ENCODE data around the gene GOLGA6L10.
"Not testable (repeated sequence)": the region's sequence is repeated elsewhere in the genome, so short reads cannot be mapped to it uniquely, and the experiment has no call there.

Gene GOLGA6L10

GRCh38 chr15:82316247-82317090 lies 32.8 kb downstream of the GOLGA6L10 start:
- DNase-seq, result not testable (repeated sequence)

- no peak for DNase-seq
These were observed 33.6 kb downstream of the GOLGA6L10 start for GRCh38 chr15:82315519-82316246.

GRCh38 chr15:82314769-82315518 lies 34.3 kb downstream of the GOLGA6L10 start:
- no peak for DNase-seq

GRCh38 chr15:82313951-82314768 lies 35.1 kb downstream of the GOLGA6L10 start:
- DNase-seq, result not testable (repeated sequence)

- no peak for DNase-seq
These were observed 35.8 kb downstream of the GOLGA6L10 start for GRCh38 chr15:82313446-82313845.

GRCh38 chr15:82312586-82313349 lies 36.5 kb downstream of the GOLGA6L10 start:
- DNase-seq, result no peak

GRCh38 chr15:82311321-82311720 lies 38.0 kb downstream of the GOLGA6L10 start:
- not testable (repeated sequence) for DNase-seq

- no peak for DNase-seq
These were observed 39.5 kb downstream of the GOLGA6L10 start for GRCh38 chr15:82309802-82310201.

GRCh38 chr15:82307714-82308081 lies 41.6 kb downstream of the GOLGA6L10 start:
- no peak for DNase-seq

- DNase-seq, result no peak
These were observed 42.2 kb downstream of the GOLGA6L10 start for GRCh38 chr15:82306791-82307713.

GRCh38 chr15:82305621-82306048 lies 43.6 kb downstream of the GOLGA6L10 start:
- no peak for DNase-seq

- DNase-seq, result no peak
These were observed 44.5 kb downstream of the GOLGA6L10 start for GRCh38 chr15:82304778-82305090.

GRCh38 chr15:82303956-82304777 lies 45.1 kb downstream of the GOLGA6L10 start:
- no peak for DNase-seq

GRCh38 chr15:82301296-82302016 lies 47.8 kb downstream of the GOLGA6L10 start:
- no peak for DNase-seq

GRCh38 chr15:82300883-82301282 lies 48.4 kb downstream of the GOLGA6L10 start:
- no peak for DNase-seq

GRCh38 chr15:82300326-82300725 lies 48.9 kb downstream of the GOLGA6L10 start:
- not testable (repeated sequence) for DNase-seq

GRCh38 chr15:82299511-82299914 lies 49.8 kb downstream of the GOLGA6L10 start:
- not testable (repeated sequence) for DNase-seq

GRCh38 chr15:82298520-82298919 lies 50.8 kb downstream of the GOLGA6L10 start:
- no peak for DNase-seq

GRCh38 chr15:82298032-82298431 lies 51.2 kb downstream of the GOLGA6L10 start:
- DNase-seq, result no peak

Data from NCI-H1930 (cell line).